ENCODE results near the gene SCAI. TPM values are rescaled to one million over a fixed set of nuclear protein-coding genes. Genes with fewer than 3 reads are reported as not detected.

SCAI gene
- total RNA-seq, 1 experiment from 2014 or later = 4.7 TPM

GRCh38 chr9:124913378-124913777 lies 229.9 kb downstream of the SCAI start:
- Histone ChIP-seq H3K4me3 (ENCODE audit: low read depth in 2 of 2, low read length in 2 of 2) (no peak overlapping the region), H3K27ac (ENCODE audit: low read length) (no peak overlapping the region), H3K9me3 (ENCODE audit: control insufficient read depth, insufficient read depth, low read depth, low read length) (no peaks in the 10 kb centered on the region), H3K36me3 (ENCODE audit: control insufficient read depth, insufficient read depth, low read length) (no peaks in the 10 kb centered on the region), H3K27me3 (ENCODE audit: control insufficient read depth, insufficient read depth, low read length) (no peaks in the 10 kb centered on the region), H3K4me1 (ENCODE audit: control insufficient read depth, insufficient read depth, low read length) (no peaks in the 10 kb centered on the region)
- ATAC-seq (no peak), DNase-seq (ENCODE audit: low read depth, low spot score) (no peak)
- ChIA-PET CTCF (no interaction called here), POLR2A (no interaction called here)
- intact Hi-C loops (cut with micrococcal nuclease; ENCODE audit: unreplicated experiment) = no loop called here
- no TSS peak for BruUV-seq (replicated peaks)
- in situ Hi-C loops (cut with HindIII; ENCODE audit: low pct_unique_long_range_greater_than_20kb, low sequenced_read_pairs) = no loop called here
- TF ChIP-seq POLR2AphosphoS5 (IDR thresholded peaks at IDR 0.05; ENCODE audit: low read depth, low read length) = no peak
- no peak for TF ChIP-seq TCF7L2 (IDR thresholded peaks at IDR 0.05; ENCODE audit: low read depth, low read length)
- no peak for TF ChIP-seq REST (IDR thresholded peaks at IDR 0.05; ENCODE audit: insufficient read depth in 1 of 2, low read depth in 2 of 2, low read length in 1 of 2)
- TF ChIP-seq CTCF (IDR thresholded peaks at IDR 0.05) = no peak
- TF ChIP-seq SIN3A (IDR thresholded peaks at IDR 0.05; ENCODE audit: borderline replicate concordance, insufficient read depth, low read depth, low read length) = no peak

- BruUV-seq (replicated peaks) = no TSS peak
- Histone ChIP-seq H3K27me3 (ENCODE audit: control insufficient read depth, insufficient read depth, low read length) (no peaks in the 10 kb centered on the region), H3K4me1 (ENCODE audit: control insufficient read depth, insufficient read depth, low read length) (no peaks in the 10 kb centered on the region), H3K27ac (ENCODE audit: low read length) (no peak overlapping the region), H3K4me3 (ENCODE audit: low read depth in 2 of 2, low read length in 2 of 2) (no peak overlapping the region), H3K9me3 (ENCODE audit: control insufficient read depth, insufficient read depth, low read depth, low read length) (no peaks in the 10 kb centered on the region), H3K36me3 (ENCODE audit: control insufficient read depth, insufficient read depth, low read length) (no peaks in the 10 kb centered on the region)
- intact Hi-C loops (cut with micrococcal nuclease; ENCODE audit: unreplicated experiment) (no loop called here), in situ Hi-C loops (cut with HindIII; ENCODE audit: low pct_unique_long_range_greater_than_20kb, low sequenced_read_pairs) (no loop called here)
- ChIA-PET POLR2A (no interaction called here), CTCF (no interaction called here)
- TF ChIP-seq POLR2AphosphoS5 (IDR thresholded peaks at IDR 0.05; ENCODE audit: low read depth, low read length) (no peak), SIN3A (IDR thresholded peaks at IDR 0.05; ENCODE audit: borderline replicate concordance, insufficient read depth, low read depth, low read length) (no peak), TCF7L2 (IDR thresholded peaks at IDR 0.05; ENCODE audit: low read depth, low read length) (no peak)
- DNase-seq (ENCODE audit: low read depth, low spot score) (no peak), ATAC-seq (no peak)
Observed at GRCh38 chr9:124911766-124912165, 231.6 kb downstream of the SCAI start.

- intact Hi-C loops (cut with micrococcal nuclease; ENCODE audit: unreplicated experiment) = no loop called here
- ATAC-seq (no peak), DNase-seq (ENCODE audit: low read depth, low spot score) (no peak)
- Histone ChIP-seq H3K36me3 (ENCODE audit: control insufficient read depth, insufficient read depth, low read length) (no peaks in the 10 kb centered on the region), H3K4me1 (ENCODE audit: control insufficient read depth, insufficient read depth, low read length) (no peaks in the 10 kb centered on the region), H3K27ac (ENCODE audit: low read length) (no peak overlapping the region), H3K27me3 (ENCODE audit: control insufficient read depth, insufficient read depth, low read length) (no peaks in the 10 kb centered on the region), H3K4me3 (ENCODE audit: low read depth in 2 of 2, low read length in 2 of 2) (no peak overlapping the region), H3K9me3 (ENCODE audit: control insufficient read depth, insufficient read depth, low read depth, low read length) (no peaks in the 10 kb centered on the region)
- POLR2A ChIA-PET = no interaction called here
- TF ChIP-seq POLR2AphosphoS5 (IDR thresholded peaks at IDR 0.05; ENCODE audit: low read depth, low read length) (no peak), CTCF (IDR thresholded peaks at IDR 0.05) (no peak), SIN3A (IDR thresholded peaks at IDR 0.05; ENCODE audit: borderline replicate concordance, insufficient read depth, low read depth, low read length) (no peak), TCF7L2 (IDR thresholded peaks at IDR 0.05; ENCODE audit: low read depth, low read length) (no peak), REST (IDR thresholded peaks at IDR 0.05; ENCODE audit: insufficient read depth in 1 of 2, low read depth in 2 of 2, low read length in 1 of 2) (no peak)
- no TSS peak for BruUV-seq (replicated peaks)
- CTCF ChIA-PET = no interaction called here
- in situ Hi-C loops (cut with HindIII; ENCODE audit: low pct_unique_long_range_greater_than_20kb, low sequenced_read_pairs) = no loop called here
Observed at GRCh38 chr9:124908098-124908497, 235.2 kb downstream of the SCAI start.

Measured in Panc1 (cell line).